Measurements from ENCODE around the gene ALDH8A1.
A peak's percentile ranks its signal among the peaks of the same experiment; 100 is the strongest.
"Not testable (repeated sequence)": the region's sequence is repeated elsewhere in the genome, so short reads cannot be mapped to it uniquely, and the experiment has no call there.

The ALDH8A1 gene

DNA sequence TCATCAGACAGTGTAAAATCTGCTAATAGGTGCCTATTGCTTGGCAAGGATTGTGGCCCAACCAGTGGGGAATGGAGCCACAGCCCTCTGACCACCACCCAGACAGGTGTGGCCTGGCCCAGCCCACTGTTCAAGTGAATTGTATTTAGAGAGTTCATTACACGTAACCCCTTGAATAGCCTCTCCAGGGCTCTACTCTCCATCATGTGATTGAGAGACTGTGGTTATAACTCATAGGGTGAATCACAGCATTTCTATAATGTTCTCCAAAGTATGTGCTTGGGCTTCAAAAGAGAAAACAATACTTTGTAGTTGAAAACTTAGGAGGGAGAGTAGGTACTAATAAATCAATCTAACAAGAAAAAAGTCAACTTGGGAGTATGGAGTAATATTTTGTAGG, 38.4 kb downstream of the ALDH8A1 start:
- DNase-seq (ENCODE audit: low read depth in 2 of 2), result no peak

DNA sequence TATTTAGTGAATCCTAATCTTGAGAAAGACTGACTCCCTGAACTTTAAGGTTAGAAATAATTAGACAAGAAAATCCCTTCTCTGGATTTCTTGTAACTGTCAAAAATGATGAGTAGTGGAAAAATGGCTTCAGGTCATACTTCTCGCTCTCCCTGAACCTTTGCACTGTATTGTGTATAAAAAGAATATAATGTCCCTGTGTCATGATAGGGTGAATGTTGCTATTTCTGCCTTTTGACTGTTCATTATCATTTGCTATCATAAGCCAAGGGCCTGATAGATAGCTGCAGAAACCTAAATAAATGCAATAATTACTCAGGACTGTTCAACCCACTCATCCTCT, 39.3 kb downstream of the ALDH8A1 start:
- DNase-seq (ENCODE audit: low read depth in 2 of 2), result no peak

DNA sequence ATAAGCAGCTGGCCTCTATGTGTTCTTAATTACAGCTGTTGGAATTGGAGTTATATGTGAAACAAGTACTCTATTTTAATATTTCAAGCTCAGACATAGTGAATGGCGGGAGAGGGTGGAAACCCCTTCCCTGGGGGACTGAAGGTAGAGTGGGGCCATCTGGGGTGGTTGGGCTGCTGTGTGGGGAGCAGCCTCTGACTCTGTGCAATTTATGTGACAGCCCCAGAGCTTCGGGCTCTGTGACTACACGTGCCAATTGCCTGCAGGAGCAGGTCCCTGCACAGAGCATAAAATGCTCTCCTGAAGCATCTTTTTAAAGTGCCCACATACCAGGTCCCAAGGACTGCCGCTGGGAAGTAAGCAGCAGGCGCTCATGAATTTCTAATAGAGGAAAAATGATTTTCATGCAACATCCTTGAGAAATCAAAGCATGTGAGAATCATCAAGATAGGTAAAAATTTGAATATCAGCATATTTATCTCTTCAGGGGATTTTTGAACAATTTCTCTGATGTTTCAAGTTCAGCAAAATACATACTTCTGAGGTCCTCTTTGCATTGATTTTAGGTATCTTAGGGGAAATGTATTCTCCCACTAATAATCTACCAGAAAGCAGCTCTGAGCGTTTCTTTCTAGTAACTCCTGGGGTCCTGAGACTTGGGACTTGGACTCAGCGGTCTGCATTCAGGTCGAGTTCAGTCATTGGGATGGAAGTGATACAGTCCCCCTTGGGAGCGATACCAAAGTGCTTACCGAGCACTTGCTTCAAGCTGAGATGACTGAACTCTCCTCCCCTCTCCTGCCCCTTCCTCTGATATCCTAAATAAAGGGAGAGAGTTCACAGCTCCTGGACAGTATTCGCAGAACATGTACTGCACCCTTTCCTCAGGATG, 40.0 kb downstream of the ALDH8A1 start:
- DNase-seq (ENCODE audit: low read depth in 2 of 2), result no peak

DNA sequence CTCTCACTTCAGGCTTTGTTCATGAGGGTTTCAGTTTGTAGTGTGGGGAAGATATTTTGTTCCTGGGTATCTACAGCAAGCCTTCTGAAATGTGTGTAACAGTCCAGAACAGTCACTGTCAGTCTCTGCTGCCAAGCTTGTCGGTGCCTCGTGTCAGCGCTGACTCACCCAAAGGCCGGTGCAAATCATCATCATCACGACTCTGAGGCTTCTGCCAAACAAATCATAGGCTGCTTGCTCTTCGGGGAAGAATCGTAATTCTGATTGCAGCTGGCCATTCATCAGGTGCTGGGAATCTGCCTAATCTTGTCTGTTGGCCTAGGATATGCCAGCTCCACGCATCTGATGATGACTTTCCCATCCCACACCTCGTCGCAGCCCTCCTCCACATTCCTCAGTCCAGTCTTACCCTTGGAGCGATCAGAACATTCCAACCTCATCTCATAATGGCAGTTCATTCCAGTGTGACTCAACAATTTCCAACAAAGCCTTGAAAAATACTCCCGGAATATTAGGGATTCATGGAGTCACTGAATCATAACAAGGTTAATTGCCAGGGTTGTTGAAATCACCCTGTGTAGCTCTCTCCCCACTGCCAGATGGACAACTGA, 40.9 kb downstream of the ALDH8A1 start:
- no peak for DNase-seq (ENCODE audit: low read depth in 2 of 2)

DNA sequence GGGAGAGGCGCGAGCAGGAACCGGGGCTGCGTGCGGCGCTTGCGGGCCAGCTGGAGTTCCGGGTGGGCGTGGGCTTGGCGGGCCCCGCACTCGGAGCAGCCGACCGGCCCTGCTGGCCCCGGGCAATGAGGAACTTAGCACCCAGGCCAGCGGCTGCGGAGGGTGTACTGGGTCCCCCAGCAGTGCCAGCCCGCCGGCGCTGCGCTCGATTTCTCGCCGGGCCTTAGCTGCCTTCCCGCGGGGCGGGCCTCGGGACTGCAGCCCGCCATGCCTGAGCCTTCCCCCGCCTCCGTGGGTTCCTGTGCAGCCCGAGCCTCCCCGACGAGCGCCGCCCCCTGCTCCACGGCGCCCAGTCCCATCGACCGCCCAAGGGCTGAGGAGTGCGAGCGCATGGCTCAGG, 45.2 kb downstream of the ALDH8A1 start:
- not testable (repeated sequence) for DNase-seq (ENCODE audit: low read depth in 2 of 2)

DNA sequence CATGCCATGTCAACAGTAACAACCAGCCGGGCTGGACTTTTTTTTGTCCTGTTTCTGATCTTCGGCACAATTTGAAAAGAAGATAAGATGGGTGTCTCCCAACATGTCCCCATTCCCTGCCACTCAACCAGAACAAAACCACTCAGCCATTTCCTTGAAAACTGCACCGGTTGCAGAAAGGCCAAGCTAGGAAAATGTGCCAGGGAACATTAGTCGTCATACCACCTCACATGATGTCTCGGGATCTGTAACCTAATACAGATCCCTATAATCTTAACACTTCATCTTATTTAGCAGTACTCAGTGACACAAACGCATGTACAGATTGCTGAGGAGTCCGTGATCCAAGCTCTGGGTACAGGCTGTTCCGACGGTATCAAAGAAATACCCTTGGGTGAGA, 46.5 kb downstream of the ALDH8A1 start:
- DNase-seq (ENCODE audit: low read depth in 2 of 2), result no peak

DNA sequence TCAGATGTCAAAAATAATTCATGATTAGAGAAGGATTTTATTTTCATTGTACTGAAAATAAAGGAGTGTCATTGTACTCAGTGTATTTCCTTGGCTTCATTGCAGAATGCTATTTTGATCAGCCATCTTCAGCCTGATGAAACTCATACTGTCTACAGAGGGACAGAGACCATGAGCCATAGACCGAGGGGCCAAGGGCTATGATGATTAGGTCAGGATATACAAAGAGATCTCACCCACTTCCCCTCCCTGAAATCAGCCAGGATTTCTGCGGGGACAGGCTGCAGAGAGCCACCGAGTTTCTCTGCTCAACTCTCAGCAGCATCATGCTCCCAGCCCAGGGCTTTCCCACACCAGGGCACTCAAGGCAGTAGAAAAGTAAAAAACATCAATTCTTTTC, 47.0 kb downstream of the ALDH8A1 start:
- DNase-seq (ENCODE audit: low read depth in 2 of 2), result no peak

DNA sequence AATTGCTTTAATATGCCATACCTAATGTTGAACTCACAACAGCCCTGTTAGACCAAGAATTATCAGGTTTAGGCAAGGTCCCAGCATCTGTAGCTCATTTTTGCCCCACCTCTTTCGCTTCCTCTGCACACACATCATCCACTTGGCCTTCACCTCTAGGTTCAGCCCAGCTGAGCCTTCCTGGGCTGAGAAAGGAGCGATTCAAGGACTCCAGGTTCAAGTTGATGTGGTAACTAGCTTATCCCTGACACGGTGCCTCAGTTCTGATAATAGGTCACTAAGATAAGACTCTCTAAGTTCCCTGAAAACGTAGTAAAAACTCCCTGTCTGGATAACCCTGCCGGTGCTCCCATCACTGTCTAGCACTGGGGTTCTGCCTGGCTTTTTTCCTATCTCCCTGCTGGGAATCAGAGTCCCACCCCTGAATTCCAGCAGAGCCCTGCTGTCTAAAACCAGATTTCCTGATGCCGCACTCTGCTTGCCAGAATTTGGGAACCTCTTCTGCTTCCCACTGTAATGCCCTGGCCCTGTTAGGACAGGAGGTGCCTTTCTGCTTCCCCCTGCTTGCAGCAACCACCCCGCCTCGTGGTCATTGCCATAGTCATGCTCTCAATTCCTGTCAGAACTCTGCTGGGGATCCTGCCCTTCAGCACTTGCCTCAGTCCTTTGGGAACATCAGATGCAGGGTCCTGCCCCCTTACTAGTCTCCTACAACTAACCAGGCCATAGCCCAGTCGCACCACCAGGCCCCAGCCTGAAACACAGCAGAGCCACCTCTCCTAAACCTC, 47.6 kb downstream of the ALDH8A1 start:
- no peak for DNase-seq (ENCODE audit: low read depth in 2 of 2)

DNA sequence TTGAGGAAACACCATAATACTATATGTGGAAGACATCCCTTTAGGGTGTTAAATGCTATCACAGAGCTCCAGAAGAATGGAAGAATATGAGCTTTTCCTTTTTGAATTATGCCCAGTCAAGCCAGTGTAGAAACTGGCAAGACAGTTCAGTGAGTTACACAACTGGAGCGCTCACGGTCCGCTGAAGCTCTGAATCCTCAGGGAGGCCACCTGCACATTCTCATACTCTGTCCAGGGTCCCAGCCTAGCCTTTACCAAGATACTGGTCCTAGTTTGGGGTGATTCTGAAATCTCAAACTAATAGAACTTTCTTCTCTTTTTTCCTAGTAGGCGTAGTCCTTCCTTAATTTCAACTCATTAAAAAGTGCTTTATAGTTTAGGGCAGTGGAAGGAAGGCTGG, 51.3 kb downstream of the ALDH8A1 start:
- no peak for DNase-seq (ENCODE audit: low read depth in 2 of 2)

DNA sequence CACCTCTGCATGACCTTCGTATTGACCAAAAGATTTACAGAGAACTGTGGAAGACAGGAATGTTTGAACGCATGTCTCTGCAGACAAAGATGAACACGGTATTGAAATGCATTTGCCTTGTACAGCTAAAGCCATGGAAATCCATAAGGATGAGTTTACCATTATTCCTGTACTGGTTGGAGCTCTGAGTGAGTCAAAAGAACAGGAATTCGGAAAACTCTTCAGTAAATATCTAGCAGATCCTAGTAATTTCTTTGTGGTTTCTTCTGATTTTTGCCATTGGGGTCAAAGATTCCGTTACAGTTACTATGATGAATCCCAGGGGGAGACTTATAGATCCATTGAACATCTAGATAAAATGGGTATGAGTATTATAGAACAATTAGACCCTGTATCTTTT, 51.7 kb downstream of the ALDH8A1 start:
- DNase-seq (ENCODE audit: low read depth in 2 of 2), result not testable (repeated sequence)

DNA sequence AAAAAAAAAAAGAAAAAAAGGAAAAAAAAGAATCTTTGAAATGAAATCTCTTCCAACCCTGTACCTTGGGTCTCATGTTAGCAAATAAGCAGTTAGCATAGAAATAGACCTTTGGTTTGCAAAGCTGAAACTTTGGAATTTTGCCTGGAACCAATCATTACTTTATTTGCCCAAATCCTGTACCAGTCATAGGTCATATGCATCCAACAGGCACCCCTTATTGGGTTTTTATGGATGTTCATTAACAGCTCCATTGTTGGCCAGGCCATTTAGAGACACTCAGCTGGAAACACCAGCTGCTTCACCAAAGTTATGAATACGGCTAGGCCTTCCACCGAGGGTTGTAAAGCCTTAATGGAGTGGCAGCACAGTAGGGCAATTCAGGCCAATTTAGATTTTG, 53.0 kb downstream of the ALDH8A1 start:
- no peak for DNase-seq (ENCODE audit: low read depth in 2 of 2)

DNA sequence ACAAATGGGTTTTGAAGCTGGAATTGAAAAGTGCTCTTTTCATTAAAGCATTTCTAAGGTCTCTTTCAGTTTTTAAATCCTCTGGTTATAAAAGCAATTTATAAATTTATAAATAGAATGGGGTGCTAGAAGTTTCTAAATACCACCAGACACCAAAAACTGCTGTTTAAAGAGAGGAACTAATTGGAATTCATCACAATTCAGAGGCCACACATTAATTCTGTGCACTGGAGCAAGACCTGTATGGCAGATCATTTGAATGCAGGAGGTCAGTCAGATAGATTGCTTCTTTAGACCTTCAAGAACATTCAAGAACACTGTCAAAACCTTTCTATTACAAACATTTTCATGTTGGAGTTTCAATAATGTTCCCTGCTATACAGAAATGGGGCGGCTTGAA, 55.1 kb downstream of the ALDH8A1 start:
- DNase-seq (ENCODE audit: low read depth in 2 of 2), result no peak

DNA sequence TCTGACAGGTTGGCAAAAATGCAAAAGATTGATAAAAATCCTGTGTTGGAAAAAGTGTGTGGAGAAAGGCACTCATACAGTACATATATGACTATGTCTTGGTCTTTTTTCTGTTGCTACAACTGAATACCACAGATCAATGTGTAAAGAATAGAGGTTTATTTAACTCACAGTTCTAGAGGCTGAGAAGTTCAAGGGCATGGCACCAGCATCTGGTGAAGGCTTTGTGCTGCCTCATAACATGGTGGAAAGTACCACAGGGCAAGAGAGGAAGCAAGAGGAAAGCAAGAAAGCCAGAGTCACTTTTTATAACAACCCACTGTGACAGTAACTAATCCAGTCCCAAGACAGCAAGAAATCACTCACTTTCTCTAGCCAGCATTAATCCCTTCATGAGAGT, 57.5 kb downstream of the ALDH8A1 start:
- no peak for DNase-seq (ENCODE audit: low read depth in 2 of 2)

DNA sequence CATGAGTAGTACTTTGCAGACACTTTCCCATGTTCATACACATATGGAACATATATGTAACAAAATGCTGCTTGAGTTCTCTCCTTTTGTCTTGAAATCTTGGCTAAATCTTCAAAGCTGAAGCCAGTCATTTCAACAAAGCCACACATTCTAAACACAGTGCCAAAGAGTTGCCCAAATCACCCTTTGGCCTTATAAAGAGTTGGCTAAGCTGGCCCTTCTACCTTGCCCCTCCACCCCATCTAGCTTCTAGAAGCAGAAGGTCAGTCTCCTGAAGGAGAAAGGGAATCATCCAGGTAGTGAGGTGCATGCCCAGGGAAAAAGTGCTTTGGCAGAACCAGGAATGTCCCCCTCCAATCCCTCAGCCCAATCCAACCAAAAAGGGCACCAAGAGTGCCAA, 58.3 kb downstream of the ALDH8A1 start:
- no peak for DNase-seq (ENCODE audit: low read depth in 2 of 2)

DNA sequence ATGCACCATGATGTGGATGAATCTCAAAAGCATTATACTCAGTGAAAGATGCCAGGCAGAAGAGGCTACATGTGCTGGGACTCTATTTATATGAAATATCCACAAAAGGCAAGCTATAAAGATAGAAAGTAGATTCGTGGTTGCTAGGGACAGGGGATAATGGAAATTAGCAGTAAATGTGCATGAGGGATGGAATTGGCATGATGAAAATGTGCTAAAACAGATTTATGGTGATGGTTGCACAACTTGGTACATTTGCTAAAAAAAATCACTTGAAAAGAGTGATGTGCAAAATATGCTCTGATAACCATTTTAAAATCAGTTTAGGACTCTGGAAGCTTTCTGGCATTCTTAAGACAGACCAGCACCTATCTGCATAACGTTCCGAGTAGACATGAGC, 61.6 kb downstream of the ALDH8A1 start:
- no peak for DNase-seq (ENCODE audit: low read depth in 2 of 2)

DNA sequence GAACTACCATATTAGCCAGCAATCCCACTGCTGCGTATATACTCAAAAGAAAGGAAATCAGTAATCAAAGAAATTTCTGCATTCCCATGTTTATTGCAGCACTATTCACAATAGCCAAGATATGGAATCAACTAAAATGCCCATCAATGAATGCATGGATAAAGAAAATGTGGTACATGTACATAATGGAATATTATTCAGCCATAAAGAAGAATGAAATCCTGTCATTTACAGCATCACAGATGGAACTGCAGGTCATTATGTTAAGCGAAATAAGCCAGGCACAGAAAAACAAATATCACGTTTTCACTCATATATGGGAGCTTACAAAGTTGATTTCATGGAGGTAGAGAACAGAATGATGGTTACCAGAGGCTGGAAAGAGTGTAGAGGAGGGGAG, 65.1 kb downstream of the ALDH8A1 start:
- DNase-seq (ENCODE audit: low read depth in 2 of 2), result no peak

DNA sequence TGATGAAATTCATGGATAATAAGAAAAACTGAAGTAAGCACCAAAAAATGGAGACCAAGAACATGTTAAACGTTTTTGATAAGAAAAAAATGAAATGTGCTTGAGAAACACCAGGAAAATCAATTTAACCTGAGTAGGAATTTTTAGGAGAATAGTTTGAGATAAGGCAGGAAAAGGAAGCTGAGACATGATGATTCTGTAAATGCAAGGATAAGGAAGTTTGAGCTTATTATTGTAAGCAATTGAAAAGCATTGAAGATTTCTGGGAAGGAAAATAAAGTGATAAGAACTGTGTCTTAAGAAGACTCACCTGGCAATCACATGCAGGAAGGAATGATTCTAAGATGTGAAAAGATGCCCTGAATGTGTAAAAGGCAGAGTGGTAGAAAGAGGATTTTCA, 66.6 kb downstream of the ALDH8A1 start:
- DNase-seq (ENCODE audit: low read depth in 2 of 2), result no peak

DNA sequence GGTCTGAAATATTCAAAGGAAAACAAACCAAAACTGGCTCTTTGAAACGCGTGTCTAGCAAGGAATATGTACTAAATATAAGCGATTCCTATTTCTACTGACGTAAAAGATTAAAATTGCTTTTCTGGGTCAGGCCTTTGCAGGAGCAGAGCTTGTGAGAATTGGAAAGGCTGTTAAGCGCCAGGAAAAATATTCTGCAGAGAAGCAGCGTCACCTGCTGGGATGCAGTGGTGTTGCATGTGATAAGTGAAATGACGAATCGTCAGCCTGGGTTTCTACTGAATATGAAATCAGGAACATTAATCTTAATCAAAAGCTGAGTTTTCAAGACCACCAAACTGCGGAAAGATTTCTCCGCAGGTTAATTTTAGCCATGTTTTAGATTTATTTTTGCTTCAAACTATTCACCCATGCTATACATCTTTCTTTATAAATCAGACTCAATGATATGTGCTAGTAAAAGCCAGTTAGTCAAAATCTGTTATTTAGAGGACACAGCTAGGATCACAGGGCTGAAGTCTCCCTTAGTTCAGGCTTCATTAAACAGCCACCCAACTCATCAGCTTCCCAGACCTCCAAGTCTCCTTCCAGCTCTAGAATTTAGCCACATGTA, 67.4 kb downstream of the ALDH8A1 start:
- DNase-seq (ENCODE audit: low read depth in 2 of 2), result peak; percentile 7 to 25

DNA sequence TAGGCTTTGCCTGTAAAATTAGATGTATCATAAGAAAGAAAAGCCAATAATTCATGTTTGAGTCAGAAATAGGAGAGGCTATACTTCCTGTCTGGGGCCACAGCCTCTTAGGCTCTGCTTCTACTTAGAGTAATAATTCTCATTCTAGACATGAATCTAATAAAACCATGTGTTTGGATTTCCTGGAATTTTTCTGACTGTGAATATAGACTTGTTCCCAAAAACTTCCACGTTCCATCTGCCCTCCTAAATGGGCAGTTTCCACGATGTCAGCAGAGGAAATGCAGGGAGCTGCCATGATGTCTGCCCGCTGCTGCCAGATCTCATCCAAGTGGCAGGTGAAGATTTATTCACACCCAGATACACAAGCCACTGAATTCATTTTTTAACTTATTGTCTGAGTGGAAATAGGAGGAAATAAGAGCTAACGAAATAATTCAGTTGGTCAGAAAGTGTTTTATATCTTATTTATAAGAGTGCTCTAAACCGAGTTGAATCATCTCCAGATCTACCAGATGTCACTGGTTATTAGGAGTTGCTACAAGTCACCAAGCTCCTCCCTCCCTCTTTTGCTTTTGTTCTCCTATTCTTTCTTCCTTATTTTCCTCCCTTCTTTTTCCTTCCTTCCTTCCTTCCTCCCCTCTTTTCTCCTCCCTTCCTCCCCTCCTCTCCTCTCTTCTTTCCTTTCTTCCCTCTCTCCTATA, 69.3 kb downstream of the ALDH8A1 start:
- DNase-seq (ENCODE audit: low read depth in 2 of 2), result no peak

DNA sequence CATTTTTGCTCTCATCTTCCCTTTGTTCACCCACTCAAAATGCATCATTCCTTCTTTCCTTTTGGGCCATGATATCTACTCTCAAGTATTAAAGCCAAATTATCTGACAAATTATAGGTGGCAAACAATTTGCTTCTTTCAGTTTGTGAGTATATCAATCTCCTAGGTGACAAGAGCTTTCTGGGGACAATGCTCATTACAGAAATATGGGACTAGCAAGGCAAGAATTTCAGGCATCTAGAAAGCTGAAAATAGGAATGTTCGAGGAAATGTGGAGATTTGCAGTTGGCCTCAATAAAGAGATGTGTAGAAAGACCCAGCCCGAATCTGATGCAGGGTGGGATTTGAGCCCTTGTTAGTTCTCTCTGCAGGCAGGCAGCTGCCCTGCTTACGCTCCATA, 71.8 kb downstream of the ALDH8A1 start:
- no peak for DNase-seq (ENCODE audit: low read depth in 2 of 2)

DNA sequence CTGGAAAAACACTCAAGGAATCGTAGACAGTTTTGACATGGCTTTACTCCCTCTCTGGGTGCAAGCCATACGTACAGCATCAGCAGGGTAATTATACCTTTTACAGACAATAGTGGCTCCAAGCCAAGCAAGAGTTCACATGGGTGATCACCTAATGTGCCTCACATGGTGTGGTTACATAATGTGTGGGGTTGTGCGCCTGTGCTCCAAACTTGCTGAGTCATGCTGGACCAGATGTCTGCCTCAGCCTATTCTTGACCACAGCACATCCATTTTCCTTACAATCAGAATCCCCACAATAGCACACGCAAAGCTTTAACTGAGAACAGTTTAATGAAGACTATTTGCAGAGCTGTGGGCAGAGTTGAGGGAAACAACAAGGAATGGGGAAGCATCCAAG, 74.5 kb downstream of the ALDH8A1 start:
- no peak for DNase-seq (ENCODE audit: low read depth in 2 of 2)

Data from stimulated activated CD8-positive, alpha-beta memory T cell treated with anti-CD3 and anti-CD28 coated beads, Interleukin-2, amount 100 ng/mL, for 48 hours (primary cell).